Measurements from ENCODE around the gene GAS7.

GAS7 gene

GRCh38 chr17:10198509-10199249 is at the start of gene GAS7:
Gene GAS7 (minus strand): TSS chr17:10198606.
- peak; percentile 49 for DNase-seq

GRCh38 chr17:10247810-10248209 is 49.4 kb upstream of the GAS7 start:
- no peak for DNase-seq

- DNase-seq, result no peak
Measured at GRCh38 chr17:10243883-10244844, 45.8 kb upstream of the GAS7 start.

- no peak for DNase-seq
Measured at GRCh38 chr17:10241781-10242180, 43.4 kb upstream of the GAS7 start.

GRCh38 chr17:10238661-10239060 is 40.3 kb upstream of the GAS7 start:
- DNase-seq, result no peak

- no peak for DNase-seq
Measured at GRCh38 chr17:10234033-10234432, 35.6 kb upstream of the GAS7 start.

GRCh38 chr17:10233161-10233560 is 34.8 kb upstream of the GAS7 start:
- no peak for DNase-seq

- no peak for DNase-seq
Measured at GRCh38 chr17:10229181-10229580, 30.8 kb upstream of the GAS7 start.

- peak; percentile 76 for DNase-seq
Measured at GRCh38 chr17:10226930-10227695, 28.7 kb upstream of the GAS7 start.

GRCh38 chr17:10224582-10225195 is 26.3 kb upstream of the GAS7 start:
- DNase-seq, result no peak

- no peak for DNase-seq
Measured at GRCh38 chr17:10219193-10219592, 20.8 kb upstream of the GAS7 start.

- DNase-seq, result no peak
Measured at GRCh38 chr17:10217916-10218315, 19.5 kb upstream of the GAS7 start.

- no peak for DNase-seq
Measured at GRCh38 chr17:10216213-10216938, 18.0 kb upstream of the GAS7 start.

GRCh38 chr17:10215286-10215685 is 16.9 kb upstream of the GAS7 start:
- no peak for DNase-seq

GRCh38 chr17:10211666-10212065 is 13.3 kb upstream of the GAS7 start:
- no peak for DNase-seq

GRCh38 chr17:10210151-10210574 is 11.8 kb upstream of the GAS7 start:
- DNase-seq, result no peak

GRCh38 chr17:10208604-10209193 is 10.3 kb upstream of the GAS7 start:
- no peak for DNase-seq

GRCh38 chr17:10207153-10207552 is 8.7 kb upstream of the GAS7 start:
- DNase-seq, result no peak

- DNase-seq, result no peak
Measured at GRCh38 chr17:10205549-10206185, 7.3 kb upstream of the GAS7 start.

- no peak for DNase-seq
Measured at GRCh38 chr17:10201680-10202079, 3.3 kb upstream of the GAS7 start.

- DNase-seq, result no peak
Measured at GRCh38 chr17:10200645-10201044, 2.2 kb upstream of the GAS7 start.

All from stimulated activated CD8-positive, alpha-beta memory T cell treated with anti-CD3 and anti-CD28 coated beads, Interleukin-4, amount 100 ng/mL, for 48 hours (primary cell).